Stimulated activated CD8-positive, alpha-beta memory T cell treated with anti-CD3 and anti-CD28 coated beads, Interleukin-4, amount 100 ng/mL, for 1 hour (primary cell): ENCODE results near the gene FAM120B.

ENCODE experiments used
- DNase-seq, 2 donors: peaks; one replicate each; pipeline ENCODE4 v3.0.0-alpha.2; 2020; ENCODE audit warnings: low read depth in 2 of 2, low spot score in 1 of 2

Gene FAM120B

DNA sequence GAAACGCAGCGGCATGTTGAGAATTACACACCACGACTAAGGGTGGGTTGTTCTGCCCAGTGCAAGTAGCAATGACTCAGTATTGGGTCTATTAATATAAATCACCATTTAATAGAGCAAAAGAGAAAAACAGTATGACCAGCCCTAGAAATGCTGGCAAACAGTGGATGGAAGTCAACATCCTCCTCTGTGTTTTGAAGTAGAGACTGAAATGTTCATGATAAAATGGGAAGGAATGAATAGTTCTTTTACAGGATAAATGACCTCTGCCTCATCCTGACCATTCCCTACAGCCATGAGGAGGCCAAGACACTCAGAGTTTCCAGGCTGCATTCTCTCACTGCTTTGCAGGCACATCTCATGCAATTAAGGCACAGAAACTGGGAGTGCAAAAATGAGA lies 134.8 kb downstream of the FAM120B start:
- no peak for DNase-seq

DNA sequence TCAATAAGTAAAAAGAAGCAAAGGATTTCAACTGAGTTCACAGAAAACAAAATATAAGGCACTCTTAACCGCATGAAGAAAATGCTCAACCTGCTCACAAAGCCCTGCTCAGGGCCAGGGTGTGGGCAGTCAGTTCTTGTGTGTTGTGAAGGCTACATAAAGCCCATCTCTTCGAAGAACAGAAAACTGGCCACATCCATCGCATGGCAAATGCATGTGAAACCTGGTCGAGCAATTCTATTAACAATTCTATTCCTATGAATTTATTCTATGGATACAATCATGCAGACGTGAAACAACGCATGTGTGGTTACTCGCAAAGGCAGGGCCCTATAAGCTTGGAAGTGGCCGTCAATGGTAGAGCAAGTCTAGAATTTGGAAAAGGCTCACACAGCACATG lies 136.0 kb downstream of the FAM120B start:
- no peak for DNase-seq

DNA sequence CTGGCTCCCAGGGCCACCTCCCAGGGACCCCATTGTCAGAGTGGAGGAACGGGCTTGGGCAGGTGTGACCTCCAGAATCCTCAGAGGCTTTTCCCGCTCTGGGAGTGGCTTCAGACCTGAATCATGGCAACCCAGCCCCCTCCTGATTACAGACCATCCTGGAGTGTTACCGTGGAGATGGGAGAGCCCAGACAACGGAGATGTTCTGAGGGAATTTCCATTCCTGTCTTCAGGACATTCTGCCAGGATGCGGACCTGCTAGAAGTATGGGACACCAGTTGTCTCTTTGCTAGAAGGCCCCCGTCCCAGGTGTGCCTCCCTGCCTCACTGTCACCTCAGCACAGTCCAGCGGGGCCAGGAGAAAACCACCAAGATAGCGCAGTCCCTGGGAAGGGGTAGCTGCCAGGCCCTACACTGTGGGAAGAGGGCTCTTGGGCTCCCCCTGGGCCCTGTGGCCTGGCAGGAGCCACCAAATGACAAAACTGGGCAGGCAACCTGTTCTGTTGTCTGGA lies 136.6 kb downstream of the FAM120B start:
- no peak for DNase-seq

DNA sequence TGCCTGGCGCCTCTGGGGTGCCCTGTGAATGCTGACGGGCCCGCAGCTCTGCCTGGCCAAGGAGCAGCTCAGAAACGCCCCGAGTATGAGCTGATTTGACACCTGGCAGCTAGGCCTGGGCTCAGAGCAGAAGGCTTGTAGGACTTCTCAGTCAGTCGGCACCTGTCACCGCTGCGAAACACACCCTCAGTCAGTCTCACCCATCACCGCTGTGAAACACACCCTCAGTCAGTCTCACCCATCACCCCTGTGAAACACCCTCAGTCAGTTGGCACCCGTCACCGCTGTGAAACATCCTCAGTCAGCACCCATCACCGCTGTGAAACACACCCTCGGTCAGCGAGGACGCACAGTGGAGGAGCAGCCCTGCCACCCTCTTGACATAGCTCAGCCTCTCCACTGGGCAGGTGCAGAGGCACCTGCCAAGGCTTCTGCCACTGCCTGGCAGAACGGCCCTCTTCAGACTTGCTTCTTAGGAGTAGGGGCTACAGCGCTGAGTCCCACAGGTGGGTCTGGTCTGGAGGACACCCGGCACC lies 137.6 kb downstream of the FAM120B start:
- DNase-seq, result peak in 1 of 2 donors; percentile 21

DNA sequence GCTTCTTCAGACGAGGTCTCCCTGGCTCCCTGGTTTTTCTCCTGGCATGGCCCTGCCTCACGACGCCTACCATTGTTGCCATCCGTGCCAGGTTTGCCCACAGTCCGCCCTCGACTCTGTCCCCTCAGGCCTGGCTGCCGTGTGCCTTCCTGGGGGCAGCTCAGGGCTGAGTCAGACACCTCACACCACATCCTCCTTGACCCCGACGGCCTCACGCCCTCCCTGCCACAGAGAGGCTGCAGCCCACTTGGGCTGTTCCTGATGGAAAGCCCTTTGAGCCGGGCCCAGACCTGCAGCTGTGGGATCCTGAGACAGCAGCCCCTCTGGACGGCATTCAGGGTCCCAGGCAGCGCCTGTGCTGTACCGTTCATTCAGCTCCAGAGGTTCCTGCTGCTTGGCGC lies 138.3 kb downstream of the FAM120B start:
- no peak for DNase-seq

DNA sequence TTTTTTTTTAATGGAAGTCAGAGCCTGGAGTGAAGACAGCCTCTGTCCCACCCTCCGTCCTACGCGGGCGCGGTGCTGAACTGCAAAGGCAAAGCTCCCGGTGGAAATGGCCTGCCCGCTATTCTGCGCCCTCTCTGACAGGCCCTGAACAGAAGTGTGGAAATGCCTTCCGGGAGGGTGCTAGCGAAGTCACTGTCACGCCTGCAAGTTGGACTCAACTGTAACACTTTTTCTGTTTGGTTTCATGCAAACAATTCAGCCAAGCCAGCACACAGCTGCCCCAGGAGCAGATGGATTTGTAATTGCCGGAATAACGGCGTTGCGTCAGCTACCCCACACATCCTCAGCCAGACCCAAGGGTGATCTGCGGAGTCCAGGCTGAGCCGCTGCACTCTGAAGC lies 138.9 kb downstream of the FAM120B start:
- DNase-seq, result no peak

DNA sequence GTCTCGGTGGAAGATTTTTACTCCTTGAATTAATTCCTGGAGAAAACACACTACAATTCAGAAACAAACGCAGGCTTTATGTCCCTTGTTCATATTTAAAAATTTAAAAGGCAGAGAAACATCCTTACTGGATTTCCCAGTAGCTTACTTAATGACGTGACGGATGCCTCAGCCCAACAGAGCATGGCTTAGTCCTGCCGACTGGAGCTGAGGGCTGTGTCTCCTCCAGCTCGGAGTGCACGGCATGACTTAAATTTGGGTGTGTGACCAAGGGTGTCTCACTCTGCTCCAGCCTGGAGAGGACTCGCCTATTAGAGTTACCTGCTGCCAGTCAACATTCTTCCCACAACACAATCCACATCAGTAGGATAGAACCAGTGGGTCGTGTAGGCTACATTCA lies 139.4 kb downstream of the FAM120B start:
- DNase-seq, result no peak

DNA sequence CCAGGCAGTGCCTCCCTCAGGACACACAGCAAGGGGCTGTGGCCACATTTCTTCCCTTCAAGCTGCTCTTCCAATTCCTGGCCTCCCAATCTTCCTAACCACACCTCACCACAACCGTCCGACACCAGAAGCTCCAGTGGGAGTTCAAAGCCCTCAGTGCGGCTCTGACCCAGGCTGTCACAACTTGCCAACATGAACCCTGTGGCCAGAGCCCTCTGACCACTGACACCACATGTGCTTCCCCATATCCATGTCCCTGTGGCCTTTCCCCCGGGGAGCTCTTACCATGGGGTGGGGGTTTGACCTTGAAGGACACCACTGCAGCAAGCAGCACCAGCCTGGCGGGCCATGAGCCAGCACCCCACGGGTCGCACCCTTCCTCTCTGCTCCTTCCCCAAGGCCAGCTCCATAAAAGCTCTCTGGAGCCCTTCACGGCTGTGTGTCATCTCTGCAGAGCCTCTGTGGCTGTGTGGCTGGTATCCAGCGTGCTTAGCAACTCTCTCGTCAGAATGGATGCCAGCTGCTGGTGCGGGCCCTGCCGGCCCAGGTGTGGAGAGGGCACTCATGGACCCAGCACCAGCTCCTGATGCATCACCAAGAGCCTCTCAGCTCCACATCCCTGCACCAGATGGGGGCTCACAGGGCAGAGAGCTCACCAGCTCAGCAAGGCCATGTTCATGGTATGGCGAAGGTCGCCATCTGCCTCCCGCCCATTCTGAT lies 140.4 kb downstream of the FAM120B start:
- DNase-seq, result no peak

DNA sequence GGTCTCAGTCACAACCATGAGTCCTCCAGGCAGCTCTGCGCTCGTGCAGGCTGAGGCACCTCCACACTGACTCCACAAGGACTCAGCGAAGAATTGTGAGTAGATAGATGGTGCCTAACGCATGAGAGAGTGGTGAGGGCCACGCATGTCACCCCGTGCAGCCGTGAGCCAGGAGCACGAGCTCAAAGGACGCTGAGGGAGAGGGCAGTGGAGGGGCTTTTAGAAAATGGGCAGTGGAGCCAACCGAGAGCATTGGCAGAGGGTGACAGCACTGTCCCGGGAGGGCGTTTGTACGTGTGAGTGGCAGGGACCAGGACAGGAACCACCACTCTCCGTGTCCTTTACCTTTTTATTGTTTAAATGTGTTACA lies 141.0 kb downstream of the FAM120B start:
- DNase-seq, result no peak

DNA sequence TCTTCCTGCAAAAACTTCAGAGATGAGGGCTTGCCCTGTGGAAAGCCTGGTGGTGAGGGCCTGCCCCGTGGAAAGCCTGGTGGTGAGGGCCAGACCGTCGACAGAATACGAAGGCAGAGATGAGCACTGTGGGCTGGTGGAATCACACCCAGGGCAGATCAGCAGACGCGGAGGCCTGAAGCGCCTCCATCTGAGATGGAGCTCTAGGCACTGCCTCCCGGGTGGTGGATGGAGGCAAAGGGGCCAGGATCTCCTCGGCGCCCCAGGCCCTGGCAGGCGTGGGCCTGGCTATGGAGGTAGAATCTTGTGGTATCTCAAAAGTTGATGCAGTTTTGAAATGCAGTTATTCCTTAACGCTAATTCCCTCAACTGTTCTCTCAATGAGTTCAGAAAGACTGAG lies 141.8 kb downstream of the FAM120B start:
- DNase-seq, result no peak

DNA sequence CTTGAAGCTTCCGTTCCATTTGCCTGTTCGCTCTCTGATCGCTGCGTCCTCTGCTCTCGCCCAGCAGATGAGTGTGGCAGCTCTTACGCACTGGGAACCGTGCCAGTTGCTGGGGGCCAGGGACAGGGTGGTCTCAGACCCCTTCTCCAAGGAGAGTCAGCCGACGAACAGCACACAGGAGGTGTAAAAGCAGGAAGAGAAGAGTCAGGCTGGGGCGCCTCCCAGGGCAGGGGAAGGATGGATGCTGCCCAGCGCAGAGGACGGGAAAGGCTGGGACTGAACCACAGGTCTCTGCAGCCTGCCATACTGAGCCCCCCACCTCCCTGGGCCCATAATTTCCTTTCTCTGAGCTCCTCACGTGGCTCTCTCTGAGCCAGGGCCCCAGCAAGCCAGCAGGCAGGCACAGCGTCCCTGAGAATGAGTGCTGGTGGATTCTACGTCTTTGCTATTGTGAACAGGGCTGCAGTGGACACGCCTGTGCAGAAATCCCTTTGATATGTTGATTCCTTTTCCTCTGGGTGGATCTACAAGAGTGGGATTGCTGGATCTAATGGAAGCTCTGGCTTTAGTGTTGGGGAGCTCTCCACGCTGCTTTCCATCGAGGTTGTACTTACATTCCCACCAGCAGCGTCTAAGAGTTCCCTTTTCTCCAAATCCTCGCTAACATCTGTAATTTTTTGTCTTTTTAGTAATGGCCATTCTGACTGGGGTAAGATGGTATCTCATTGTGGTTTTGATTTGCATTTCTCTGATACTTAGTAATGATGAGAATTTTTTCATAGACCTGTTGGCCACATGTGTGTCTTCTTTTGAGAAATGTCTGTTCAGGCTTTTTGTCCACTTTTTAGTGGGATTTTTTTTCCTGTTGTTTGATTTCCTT lies 142.4 kb downstream of the FAM120B start:
- DNase-seq, result no peak

DNA sequence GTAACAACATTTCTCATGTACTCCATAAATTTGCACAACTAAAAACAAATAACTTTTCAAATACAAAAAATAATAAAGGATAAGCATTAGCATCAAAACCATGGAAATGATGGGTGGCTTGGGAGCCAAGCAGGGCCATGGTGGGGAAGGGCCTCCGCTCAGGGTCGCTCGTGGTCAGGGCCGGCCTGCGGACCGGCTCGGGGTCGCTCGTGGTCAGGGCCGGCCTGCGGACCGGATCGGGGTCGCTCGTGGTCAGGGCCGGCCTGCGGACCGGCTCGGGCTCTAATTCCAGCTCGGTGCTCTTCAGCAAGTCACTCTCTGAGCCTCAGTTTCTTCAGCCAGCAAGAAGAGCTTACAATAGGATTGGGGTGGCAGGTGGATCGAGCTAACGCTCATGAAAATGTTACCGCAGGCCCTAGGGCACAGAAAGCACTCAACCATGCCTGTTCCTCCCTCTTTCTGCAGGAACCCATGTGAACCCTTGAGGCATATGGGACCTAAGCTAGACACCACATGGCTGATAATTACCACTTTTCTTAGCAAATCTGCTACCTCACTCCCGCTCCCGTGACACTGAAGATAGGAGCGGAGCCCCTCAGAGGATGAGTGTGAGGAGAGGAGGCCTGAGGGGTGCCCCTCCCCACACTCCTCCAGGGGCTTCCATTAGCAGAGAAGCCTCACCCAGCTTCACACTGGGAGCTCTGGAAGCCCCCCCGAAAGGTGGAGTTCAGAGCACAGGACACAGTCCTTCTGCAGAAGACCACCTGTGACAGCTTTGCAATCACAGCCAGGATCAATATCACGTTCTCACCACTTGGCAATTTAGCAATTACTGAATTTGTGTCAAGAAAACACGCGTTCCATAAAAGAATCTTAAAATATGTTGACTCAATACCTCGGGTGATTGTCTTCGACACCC lies 143.5 kb downstream of the FAM120B start:
- DNase-seq, result no peak

DNA sequence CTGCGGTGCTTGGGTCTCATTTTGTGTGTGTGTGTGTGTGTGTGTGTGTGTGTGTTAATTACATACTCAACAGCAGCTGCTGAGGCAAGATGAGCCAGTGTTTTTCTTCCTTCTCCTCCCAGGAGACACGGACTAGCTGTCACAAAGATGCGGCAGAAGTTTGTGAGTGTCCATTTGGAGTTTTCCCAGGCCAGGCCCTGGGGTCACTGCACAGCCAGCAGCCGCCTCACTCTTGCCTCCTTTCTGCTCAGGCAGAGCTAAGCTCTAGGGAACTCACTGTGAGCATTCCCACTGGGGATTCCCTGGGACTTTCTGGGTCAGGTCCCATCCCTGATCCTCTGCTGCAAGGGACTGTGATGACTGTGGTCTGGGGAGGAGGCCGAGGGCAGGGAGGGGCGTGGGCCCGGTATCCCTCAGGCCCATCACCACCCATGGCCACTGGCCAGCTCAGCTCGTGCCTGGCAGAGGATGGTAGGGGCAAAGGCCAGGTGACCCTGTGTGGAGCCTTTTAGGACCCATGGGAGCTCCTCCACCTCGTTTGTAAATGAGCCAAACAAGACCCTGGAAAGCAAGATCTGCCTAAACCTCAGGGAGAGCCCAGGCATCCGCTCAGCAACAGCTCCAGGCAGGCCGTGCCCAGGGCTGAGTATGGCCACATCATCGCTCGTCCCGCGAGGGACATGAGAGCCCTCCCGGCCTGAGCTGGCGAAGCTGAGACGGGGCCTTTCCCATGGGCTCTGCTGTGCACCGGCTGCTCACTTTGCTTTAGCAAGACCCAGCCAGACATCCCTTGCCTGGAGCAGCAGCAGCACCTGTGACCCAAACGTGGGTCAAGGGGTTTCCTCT lies 144.6 kb downstream of the FAM120B start:
- no peak for DNase-seq

DNA sequence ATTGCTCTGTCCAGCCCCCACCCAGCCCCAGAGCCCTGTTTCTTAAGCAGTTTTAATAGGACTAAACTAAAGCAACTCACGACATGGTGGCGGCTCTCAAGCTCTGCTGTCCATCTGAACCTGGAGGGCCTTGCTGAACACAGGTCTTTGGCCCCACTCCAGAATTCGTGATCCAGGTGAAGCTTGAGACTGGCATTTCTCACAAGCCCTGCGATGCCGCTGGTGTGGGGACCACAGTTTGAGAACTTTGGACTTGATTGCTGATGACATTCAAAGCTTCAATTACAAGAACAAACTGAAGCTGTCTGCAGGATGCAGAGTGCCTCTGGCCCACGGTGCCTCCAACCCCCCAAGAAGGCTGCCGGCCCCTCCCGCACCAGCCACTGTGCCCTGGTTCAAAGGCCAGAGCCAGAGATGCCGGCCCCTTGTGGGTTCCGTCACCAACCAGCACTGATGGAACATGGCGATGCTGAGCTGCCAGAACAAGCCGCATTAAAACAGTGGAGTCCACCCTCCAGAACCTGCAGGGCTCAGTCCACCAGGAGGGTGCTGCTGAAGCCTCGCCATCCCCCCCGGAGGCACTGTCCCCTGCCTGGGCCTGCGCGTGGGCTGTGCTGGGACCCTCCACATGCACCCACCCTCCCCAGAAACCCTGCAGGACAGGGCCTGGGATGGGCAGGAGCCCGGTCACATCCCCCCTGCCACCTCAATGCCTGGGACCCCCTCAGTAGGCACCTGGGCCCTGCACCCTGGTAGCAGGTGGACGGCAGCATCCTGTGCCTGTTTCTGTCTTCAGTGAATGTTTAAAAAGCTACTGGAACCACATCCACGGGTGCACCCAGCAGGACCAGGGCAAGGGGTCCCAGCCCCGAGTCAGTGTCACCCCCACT lies 145.4 kb downstream of the FAM120B start:
- DNase-seq, result no peak

DNA sequence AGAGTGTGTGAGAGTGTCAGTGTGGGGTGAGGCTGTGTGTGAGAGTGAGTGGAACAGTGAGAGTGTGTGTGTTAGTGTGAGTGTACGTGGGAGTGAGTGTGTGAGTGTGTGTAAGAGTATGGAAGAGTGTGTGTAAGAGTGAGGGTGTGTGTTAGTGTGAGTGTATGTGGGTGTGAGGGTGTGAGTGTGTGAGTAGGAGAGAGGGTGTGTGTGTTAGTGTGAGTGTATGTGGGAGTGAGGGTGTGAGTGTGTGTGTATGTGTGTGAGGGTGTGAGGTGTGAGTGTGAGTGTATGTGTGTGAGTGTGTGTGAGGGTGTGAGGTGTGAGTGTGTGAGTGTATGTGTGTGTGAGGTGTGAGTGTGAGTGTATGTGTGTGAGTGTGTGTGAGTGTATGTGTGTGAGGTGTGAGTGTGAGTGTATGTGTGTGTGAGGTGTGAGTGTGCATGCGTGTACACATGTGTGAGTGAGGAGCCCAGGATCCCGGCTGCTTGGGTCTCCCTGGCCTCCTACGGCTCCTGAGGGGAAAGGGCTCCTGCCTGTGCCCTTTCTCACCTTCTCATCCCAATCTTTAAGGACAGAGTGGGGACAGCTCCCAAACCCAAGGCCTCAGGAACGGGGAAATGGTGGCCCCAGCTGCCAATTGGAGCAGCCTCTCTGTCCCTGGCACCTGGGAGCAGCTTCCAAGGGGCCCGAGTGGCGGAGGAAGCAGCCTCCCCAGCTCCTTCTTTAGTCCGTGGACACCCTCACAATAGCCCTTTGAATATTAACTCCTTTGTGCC lies 146.4 kb downstream of the FAM120B start:
- no peak for DNase-seq

DNA sequence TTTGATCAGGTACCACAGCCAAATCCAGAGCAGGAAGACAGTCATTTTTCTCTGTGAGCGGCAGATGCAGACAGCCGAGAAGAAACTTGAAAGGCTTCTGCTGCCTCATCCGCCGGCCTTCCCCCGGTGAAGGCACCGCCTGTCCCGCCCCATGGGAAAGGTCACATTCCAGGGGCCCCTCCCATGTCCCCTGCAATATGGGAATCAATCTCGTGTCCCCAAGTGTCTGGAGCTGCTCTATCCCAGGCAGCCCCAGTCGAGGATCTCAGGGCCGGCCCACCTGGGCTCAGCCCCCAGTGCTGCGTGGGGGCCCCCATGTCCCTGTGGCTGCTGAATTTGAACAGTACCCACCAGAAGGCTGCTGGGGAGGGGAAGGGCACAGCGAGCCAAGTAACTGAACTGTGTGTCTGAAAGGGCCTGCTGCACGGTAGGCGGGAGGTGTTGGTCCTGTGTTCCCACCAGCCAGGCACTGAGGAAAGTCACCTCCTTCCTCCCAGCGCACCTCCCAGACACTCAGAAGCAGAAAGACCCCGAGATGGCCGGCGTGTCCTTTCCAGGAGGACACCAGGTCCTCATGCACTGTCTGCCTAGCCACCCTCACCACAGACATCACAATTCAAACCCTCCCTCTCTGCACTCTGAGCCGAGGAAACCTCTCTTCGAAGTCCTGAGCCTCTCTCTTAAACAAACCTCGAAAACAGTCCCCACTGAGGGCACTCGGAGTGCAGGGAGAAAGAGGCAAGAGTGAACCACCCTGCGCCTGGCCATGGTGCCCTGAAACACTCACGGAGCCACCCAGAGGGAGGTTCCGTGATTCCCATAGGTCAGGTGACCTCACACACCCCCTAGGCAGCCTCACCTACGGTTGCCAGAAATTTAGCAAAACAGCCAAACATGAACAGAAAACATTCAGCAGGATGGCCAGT lies 147.3 kb downstream of the FAM120B start:
- no peak for DNase-seq
